Endothelial cell of umbilical vein (primary cell): ENCODE results near the gene CEACAM21. TPM values are rescaled to one million over a fixed set of nuclear protein-coding genes. Genes with fewer than 3 reads are reported as not detected.

Experiments used
- BruUV-seq: library from RNA; stranded (reverse); fragments of 400-500 nt; replicated peaks from 2 replicates; lab custom pipeline; 2021; lab: Mats Ljungman, UMichigan
- CTCF ChIA-PET: fragments of 300-600, 350-600 bp; sonication (Branson Sonifier 250); formaldehyde crosslinking; loops from one replicate; lab custom pipeline; 2021; ENCODE audit warnings: antibody characterized with exemption, inconsistent platforms; lab: Charles Lee
- POLR2A ChIA-PET: fragments of 300-600, 350-600 bp; sonication (Branson Sonifier 250); formaldehyde crosslinking; loops from one replicate; lab custom pipeline; 2021; ENCODE audit warnings: antibody characterized with exemption, inconsistent platforms; lab: Charles Lee
- DNase-seq: peaks from one replicate; pipeline ENCODE4 v3.0.0-alpha.2; 2011; ENCODE audit warnings: low read depth, low spot score
- FAIRE-seq: peaks from 2 replicates; lab custom pipeline; 2011; peaks lifted over from hg19 to GRCh38; lab: Jason Lieb, UNC
- H2AFZ ChIP-seq: 2 replicates; pipeline ENCODE4 v1.6.0; 2012; ENCODE audit warnings: low read depth, low read length, control low read depth, inconsistent platforms
- H3K27ac ChIP-seq: 2 replicates; pipeline ENCODE4 v1.5.1; 2011; ENCODE audit warnings: low read depth, mild to moderate bottlenecking, control low read depth, low read length, moderate library complexity; ENCODE audit not compliant: insufficient read depth
- H3K27me3 ChIP-seq, 2 experiments: 2 replicates each; pipeline versions ENCODE4 v1.6.0 to v1.6.1; 2011; ENCODE audit warnings: low read length in 2 of 2, mixed read lengths in 1 of 2; ENCODE audit not compliant: control insufficient read depth in 2 of 2, insufficient read depth in 2 of 2
- H3K36me3 ChIP-seq, 2 experiments: 2 replicates in 1 of 2; 3 replicates in 1 of 2; pipeline ENCODE4 v1.5.1; 2011; ENCODE audit warnings: low read length in 2 of 2, mild to moderate bottlenecking in 1 of 2, moderate library complexity in 1 of 2; ENCODE audit not compliant: control insufficient read depth in 2 of 2, insufficient read depth in 2 of 2; ENCODE audit errors: extremely low read depth in 1 of 2
- H3K4me1 ChIP-seq: 3 replicates; pipeline ENCODE4 v1.5.1; 2011; ENCODE audit warnings: mild to moderate bottlenecking, low read length; ENCODE audit not compliant: control insufficient read depth, insufficient read depth; ENCODE audit errors: extremely low read depth
- H3K4me2 ChIP-seq: 2 replicates; pipeline ENCODE4 v1.6.1; 2011; ENCODE audit warnings: low read length, control low read depth, mixed read lengths; ENCODE audit not compliant: insufficient read depth
- H3K4me3 ChIP-seq, 3 experiments: fragments of 200-600 bp in 1 of 3; sonication (generic), shearing (Covaris generic) in 1 of 3; replicated peaks in 1 of 3; 2 replicates each; pipeline ENCODE4 v1.5.1; 2011 to 2016; ENCODE audit warnings: control low read depth in 3 of 3, low read length in 3 of 3, mild to moderate bottlenecking in 2 of 3, inconsistent platforms in 1 of 3, low read depth in 1 of 3, moderate library complexity in 1 of 3; ENCODE audit not compliant: insufficient read depth in 1 of 3
- H3K79me2 ChIP-seq: 2 replicates; pipeline ENCODE4 v1.6.0; 2012; ENCODE audit warnings: low read length, inconsistent platforms; ENCODE audit not compliant: control insufficient read depth, insufficient read depth
- H3K9ac ChIP-seq: replicated peaks from 2 replicates; pipeline ENCODE3; 2011; ENCODE audit warnings: low read length, control low read depth; ENCODE audit not compliant: insufficient read depth; ENCODE audit errors: extremely low read depth
- H3K9me1 ChIP-seq: replicated peaks from 3 replicates; pipeline ENCODE4 v1.6.0; 2011; ENCODE audit warnings: mild to moderate bottlenecking, low read length; ENCODE audit not compliant: control insufficient read depth, insufficient read depth; ENCODE audit errors: extremely low read depth
- H3K9me3 ChIP-seq: replicated peaks from 2 replicates; pipeline ENCODE4 v1.5.1; 2012; ENCODE audit warnings: low read length, inconsistent platforms; ENCODE audit not compliant: control insufficient read depth, insufficient read depth
- H4K20me1 ChIP-seq: replicated peaks from 2 replicates; pipeline ENCODE3; 2011; ENCODE audit warnings: mild to moderate bottlenecking, low read length; ENCODE audit not compliant: control insufficient read depth, insufficient read depth; ENCODE audit errors: extremely low read depth
- EZH2 ChIP-seq: IDR thresholded peaks from 2 replicates; pipeline ENCODE4 v1.6.1; 2012; ENCODE audit warnings: borderline replicate concordance, low read depth, mild to moderate bottlenecking, moderate library complexity, low read length, inconsistent platforms; ENCODE audit not compliant: severe bottlenecking
- FOS ChIP-seq: IDR thresholded peaks from 2 replicates; pipeline ENCODE4 v1.6.1; 2011; ENCODE audit warnings: mild to moderate bottlenecking, low read length, moderate library complexity, borderline replicate concordance; ENCODE audit not compliant: insufficient read depth
- GATA2 ChIP-seq: IDR thresholded peaks from 2 replicates; pipeline ENCODE4 v1.7.0; 2011; ENCODE audit warnings: low read depth, mild to moderate bottlenecking, moderate library complexity, mixed read lengths, low read length; ENCODE audit not compliant: insufficient read length, insufficient read depth
- JUN ChIP-seq: IDR thresholded peaks from 2 replicates; pipeline ENCODE4 v1.6.1; 2011; ENCODE audit warnings: borderline replicate concordance, low read depth; ENCODE audit not compliant: insufficient read length, insufficient read depth
- MYC ChIP-seq: IDR thresholded peaks from one replicate; pipeline ENCODE4 v1.6.1; 2011; ENCODE audit warnings: mild to moderate bottlenecking, low read depth, low read length
- POLR2A ChIP-seq: IDR thresholded peaks from 2 replicates; pipeline ENCODE4 v1.6.1; 2012; ENCODE audit warnings: low read depth, mild to moderate bottlenecking, control low read depth, low read length
- POLR2AphosphoS5 ChIP-seq: IDR thresholded peaks from 2 replicates; pipeline ENCODE4 v1.6.1; 2012; ENCODE audit warnings: low read depth, mild to moderate bottlenecking, control low read depth, low read length, moderate library complexity; ENCODE audit not compliant: insufficient read depth
- dilution Hi-C: fragments of 300-500 bp; cut with MboI; formaldehyde crosslinking; loops from one replicate; pipeline ENCODE4 v1.15.0; 2019; ENCODE audit warnings: low sequenced_read_pairs; ENCODE audit not compliant: extremely low pct_ligation_motif_present
- intact Hi-C: fragments of 100-400 bp; cut with micrococcal nuclease; formaldehyde crosslinking; loops from one replicate; pipeline ENCODE4 v1.10.0; 2022
- polyA plus RNA-seq, 4 experiments: library from polyadenylated mRNA; depleted of rRNA in 3 of 4; stranded (reverse) in 3 of 4; unstranded in 1 of 4; fragments of >200 nt; gene quantifications; 2 replicates each; pipeline versions ENCODE4 v1.2.1 to v1.2.3, GENCODE V29; 2011 to 2012; ENCODE audit warnings: missing spikeins in 1 of 4
- total RNA-seq: library from RNA; stranded (reverse); gene quantifications from 2 replicates; pipeline ENCODE4 v1.2.3, GENCODE V29; 2021
- TF ChIP-seq, protein P1 (sequence below): IDR thresholded peaks from 2 replicates; pipeline ENCODE4 v1.6.1; 2011; ENCODE audit not compliant: insufficient read depth, insufficient read length
- TF ChIP-seq, protein P2 (sequence below), 2 donors: IDR thresholded peaks; 1 replicate in 1 of 2; 2 replicates in 1 of 2; pipeline ENCODE4 v1.5.1; 2011; ENCODE audit warnings: low read length in 2 of 2, mild to moderate bottlenecking in 2 of 2, moderate library complexity in 2 of 2, control low read depth in 1 of 2, inconsistent platforms in 1 of 2, low read depth in 1 of 2; ENCODE audit not compliant: insufficient read depth in 1 of 2; ENCODE audit errors: extremely low read depth in 1 of 2

CEACAM21 gene
- total and polyA plus RNA-seq, 2 donors (not counting 3 experiments of a cell fraction or from before 2014, with no cell fraction given) = 0.81 to 1.7 TPM

GRCh38 chr19:41551212-41551610 is 24.8 kb upstream of the CEACAM21 start:
- H3K9ac ChIP-seq = no peak overlapping the region
- H3K27ac ChIP-seq = no peak overlapping the region
- H4K20me1 ChIP-seq = no peaks in the 10 kb centered on the region
- ChIA-PET CTCF (interaction anchor here (0.9 to 1.4 kb wide), 3 partner anchors 10 to 19 kb away, joined by 3 to 5 read pairs (median 3); no protein-coding TSS in a partner anchor), POLR2A (no interaction called here)
- FAIRE-seq (no peak), DNase-seq (no peak)
- no peaks in the 10 kb centered on the region for H3K9me1 ChIP-seq
- H3K9me3 ChIP-seq = no peaks in the 10 kb centered on the region
- intact Hi-C loops (no loop called here), dilution Hi-C loops (no loop called here)
- no peak overlapping the region for H3K4me2 ChIP-seq
- no peak overlapping the region for H3K4me3 ChIP-seq
- BruUV-seq = no TSS peak
- peaks cover 0 to 2% of the 10 kb centered on the region in 2 experiments for H3K27me3 ChIP-seq
- H3K4me1 ChIP-seq = peaks cover 39% of the 10 kb centered on the region
- H3K79me2 ChIP-seq = no peaks in the 10 kb centered on the region
- no peaks in the 10 kb centered on the region for H3K36me3 ChIP-seq
- no peak for TF ChIP-seq EZH2
- no peak for TF ChIP-seq POLR2A
- TF ChIP-seq, protein P1, sequence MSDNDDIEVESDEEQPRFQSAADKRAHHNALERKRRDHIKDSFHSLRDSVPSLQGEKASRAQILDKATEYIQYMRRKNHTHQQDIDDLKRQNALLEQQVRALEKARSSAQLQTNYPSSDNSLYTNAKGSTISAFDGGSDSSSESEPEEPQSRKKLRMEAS = no peak
- no peak for TF ChIP-seq GATA2
- TF ChIP-seq POLR2AphosphoS5 = no peak
- TF ChIP-seq FOS = no peak
- TF ChIP-seq MYC = no peak
- TF ChIP-seq, protein P2, sequence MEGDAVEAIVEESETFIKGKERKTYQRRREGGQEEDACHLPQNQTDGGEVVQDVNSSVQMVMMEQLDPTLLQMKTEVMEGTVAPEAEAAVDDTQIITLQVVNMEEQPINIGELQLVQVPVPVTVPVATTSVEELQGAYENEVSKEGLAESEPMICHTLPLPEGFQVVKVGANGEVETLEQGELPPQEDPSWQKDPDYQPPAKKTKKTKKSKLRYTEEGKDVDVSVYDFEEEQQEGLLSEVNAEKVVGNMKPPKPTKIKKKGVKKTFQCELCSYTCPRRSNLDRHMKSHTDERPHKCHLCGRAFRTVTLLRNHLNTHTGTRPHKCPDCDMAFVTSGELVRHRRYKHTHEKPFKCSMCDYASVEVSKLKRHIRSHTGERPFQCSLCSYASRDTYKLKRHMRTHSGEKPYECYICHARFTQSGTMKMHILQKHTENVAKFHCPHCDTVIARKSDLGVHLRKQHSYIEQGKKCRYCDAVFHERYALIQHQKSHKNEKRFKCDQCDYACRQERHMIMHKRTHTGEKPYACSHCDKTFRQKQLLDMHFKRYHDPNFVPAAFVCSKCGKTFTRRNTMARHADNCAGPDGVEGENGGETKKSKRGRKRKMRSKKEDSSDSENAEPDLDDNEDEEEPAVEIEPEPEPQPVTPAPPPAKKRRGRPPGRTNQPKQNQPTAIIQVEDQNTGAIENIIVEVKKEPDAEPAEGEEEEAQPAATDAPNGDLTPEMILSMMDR (IDR thresholded peaks at IDR 0.05; ENCODE audit: extremely low read depth in 1 of 2, insufficient read depth in 1 of 2, low read depth in 1 of 2, low read length in 2 of 2) = no peak
- no peak for TF ChIP-seq JUN
- H2AFZ ChIP-seq = no peak overlapping the region
